ENCODE measurements around the gene RARRES2.

DNA sequence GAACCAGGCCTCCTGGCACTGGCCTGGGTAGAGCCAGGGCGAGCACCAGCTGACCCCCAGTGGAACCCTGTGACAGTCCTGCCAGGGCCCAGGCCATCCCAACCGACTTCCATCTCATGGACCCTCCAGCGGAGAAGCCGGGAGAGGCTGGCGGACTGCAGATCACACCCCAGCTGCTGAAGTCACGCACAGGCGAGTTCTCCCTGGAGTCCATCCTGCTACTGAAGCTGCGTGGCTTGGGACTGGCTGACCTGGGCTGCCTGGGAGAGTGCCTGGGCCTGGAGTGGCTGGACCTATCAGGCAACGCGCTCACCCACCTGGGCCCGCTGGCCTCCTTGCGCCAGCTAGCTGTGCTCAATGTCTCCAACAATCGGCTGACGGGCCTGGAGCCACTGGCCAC lies 4.7 kb downstream of the RARRES2 start:
- no peak for TF ChIP-seq RAD21 (IDR thresholded peaks at IDR 0.05; ENCODE audit: low read length)
- TF ChIP-seq, protein P1, sequence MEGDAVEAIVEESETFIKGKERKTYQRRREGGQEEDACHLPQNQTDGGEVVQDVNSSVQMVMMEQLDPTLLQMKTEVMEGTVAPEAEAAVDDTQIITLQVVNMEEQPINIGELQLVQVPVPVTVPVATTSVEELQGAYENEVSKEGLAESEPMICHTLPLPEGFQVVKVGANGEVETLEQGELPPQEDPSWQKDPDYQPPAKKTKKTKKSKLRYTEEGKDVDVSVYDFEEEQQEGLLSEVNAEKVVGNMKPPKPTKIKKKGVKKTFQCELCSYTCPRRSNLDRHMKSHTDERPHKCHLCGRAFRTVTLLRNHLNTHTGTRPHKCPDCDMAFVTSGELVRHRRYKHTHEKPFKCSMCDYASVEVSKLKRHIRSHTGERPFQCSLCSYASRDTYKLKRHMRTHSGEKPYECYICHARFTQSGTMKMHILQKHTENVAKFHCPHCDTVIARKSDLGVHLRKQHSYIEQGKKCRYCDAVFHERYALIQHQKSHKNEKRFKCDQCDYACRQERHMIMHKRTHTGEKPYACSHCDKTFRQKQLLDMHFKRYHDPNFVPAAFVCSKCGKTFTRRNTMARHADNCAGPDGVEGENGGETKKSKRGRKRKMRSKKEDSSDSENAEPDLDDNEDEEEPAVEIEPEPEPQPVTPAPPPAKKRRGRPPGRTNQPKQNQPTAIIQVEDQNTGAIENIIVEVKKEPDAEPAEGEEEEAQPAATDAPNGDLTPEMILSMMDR (IDR thresholded peaks at IDR 0.05) = no peak
- TF ChIP-seq MEF2A (IDR thresholded peaks at IDR 0.05; ENCODE audit: borderline replicate concordance, low read depth) = no peak
- TF ChIP-seq EP300 (IDR thresholded peaks at IDR 0.05; ENCODE audit: borderline replicate concordance in 1 of 2, low read depth in 1 of 2, low read length in 1 of 2) = no peak
- TF ChIP-seq POLR2AphosphoS5 (IDR thresholded peaks at IDR 0.05; ENCODE audit: low read depth, low read length) = no peak
- TF ChIP-seq TEAD4 (IDR thresholded peaks at IDR 0.05; ENCODE audit: borderline replicate concordance, insufficient read depth) = no peak
- TF ChIP-seq RFX5 (IDR thresholded peaks at IDR 0.05; ENCODE audit: low read length) = no peak
- TF ChIP-seq EZH2phosphoT487 (IDR thresholded peaks at IDR 0.05; ENCODE audit: borderline replicate concordance, low read depth) = no peak
- TF ChIP-seq ELF1 (IDR thresholded peaks at IDR 0.05) = no peak

Measured in SK-N-SH (cell line).